PFSK-1 (cell line): ENCODE data around the gene CARS2.

Experiments used
- TAF1 ChIP-seq: IDR thresholded peaks from 2 replicates; pipeline ENCODE4 v1.6.1; 2012; ENCODE audit warnings: low read length, control low read depth, borderline replicate concordance; ENCODE audit not compliant: insufficient read depth
- TF ChIP-seq, protein P1 (sequence below), 2 experiments: IDR thresholded peaks; 2 replicates each; pipeline versions ENCODE4 v1.6.1 to v1.8.0; 2011 to 2012; ENCODE audit warnings: low read depth in 2 of 2, low read length in 2 of 2, control low read depth in 1 of 2, inconsistent platforms in 1 of 2, mild to moderate bottlenecking in 1 of 2, moderate library complexity in 1 of 2; ENCODE audit not compliant: insufficient read depth in 1 of 2

DNA sequence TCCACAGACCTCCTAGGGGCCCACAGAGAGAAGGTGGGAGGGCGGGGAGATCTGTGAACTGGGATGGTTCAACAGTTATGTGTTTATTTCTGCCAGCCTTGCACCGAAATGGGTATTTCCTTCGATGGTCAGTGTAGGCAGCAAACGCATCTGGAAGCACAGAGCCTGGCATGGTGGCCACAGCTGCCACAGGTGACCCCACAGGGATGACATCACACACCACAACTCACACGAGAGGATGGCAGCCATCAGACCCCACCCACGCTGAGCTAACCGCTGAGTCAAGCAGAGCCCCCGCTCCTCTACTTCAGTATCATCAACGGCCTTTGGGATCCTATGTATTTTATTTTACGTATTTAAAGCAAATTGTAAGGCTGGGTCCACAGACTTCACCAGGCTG, 53.2 kb downstream of the CARS2 start:
- TF ChIP-seq, protein P1, sequence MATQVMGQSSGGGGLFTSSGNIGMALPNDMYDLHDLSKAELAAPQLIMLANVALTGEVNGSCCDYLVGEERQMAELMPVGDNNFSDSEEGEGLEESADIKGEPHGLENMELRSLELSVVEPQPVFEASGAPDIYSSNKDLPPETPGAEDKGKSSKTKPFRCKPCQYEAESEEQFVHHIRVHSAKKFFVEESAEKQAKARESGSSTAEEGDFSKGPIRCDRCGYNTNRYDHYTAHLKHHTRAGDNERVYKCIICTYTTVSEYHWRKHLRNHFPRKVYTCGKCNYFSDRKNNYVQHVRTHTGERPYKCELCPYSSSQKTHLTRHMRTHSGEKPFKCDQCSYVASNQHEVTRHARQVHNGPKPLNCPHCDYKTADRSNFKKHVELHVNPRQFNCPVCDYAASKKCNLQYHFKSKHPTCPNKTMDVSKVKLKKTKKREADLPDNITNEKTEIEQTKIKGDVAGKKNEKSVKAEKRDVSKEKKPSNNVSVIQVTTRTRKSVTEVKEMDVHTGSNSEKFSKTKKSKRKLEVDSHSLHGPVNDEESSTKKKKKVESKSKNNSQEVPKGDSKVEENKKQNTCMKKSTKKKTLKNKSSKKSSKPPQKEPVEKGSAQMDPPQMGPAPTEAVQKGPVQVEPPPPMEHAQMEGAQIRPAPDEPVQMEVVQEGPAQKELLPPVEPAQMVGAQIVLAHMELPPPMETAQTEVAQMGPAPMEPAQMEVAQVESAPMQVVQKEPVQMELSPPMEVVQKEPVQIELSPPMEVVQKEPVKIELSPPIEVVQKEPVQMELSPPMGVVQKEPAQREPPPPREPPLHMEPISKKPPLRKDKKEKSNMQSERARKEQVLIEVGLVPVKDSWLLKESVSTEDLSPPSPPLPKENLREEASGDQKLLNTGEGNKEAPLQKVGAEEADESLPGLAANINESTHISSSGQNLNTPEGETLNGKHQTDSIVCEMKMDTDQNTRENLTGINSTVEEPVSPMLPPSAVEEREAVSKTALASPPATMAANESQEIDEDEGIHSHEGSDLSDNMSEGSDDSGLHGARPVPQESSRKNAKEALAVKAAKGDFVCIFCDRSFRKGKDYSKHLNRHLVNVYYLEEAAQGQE (IDR thresholded peaks at IDR 0.05; ENCODE audit: insufficient read depth in 1 of 2, low read depth in 2 of 2, low read length in 2 of 2): no peak
- no peak for TF ChIP-seq TAF1
